ENCODE results near the gene C1orf226.

- TF ChIP-seq ELK1 (IDR thresholded peaks at IDR 0.05; ENCODE audit: low read depth, low read length) (no peak), RFX5 (IDR thresholded peaks at IDR 0.05) (no peak), NR3C1 (IDR thresholded peaks at IDR 0.05) (no peak), REST (IDR thresholded peaks at IDR 0.05) (no peak), CHD4 (IDR thresholded peaks at IDR 0.05; ENCODE audit: borderline replicate concordance) (no peak), PHF8 (IDR thresholded peaks at IDR 0.05; ENCODE audit: borderline replicate concordance, low read depth) (no peak), EP300 (IDR thresholded peaks at IDR 0.05) (no peak), RCOR1 (IDR thresholded peaks at IDR 0.05; ENCODE audit: low read depth, low read length) (no peak), RARB (CRISPR knock-in tag; IDR thresholded peaks at IDR 0.05) (no peak), ZFP36 (IDR thresholded peaks at IDR 0.05; ENCODE audit: borderline replicate concordance, partially characterized antibody) (no peak), MAFK (IDR thresholded peaks at IDR 0.05; ENCODE audit: partially characterized antibody) (no peak)
- TF ChIP-seq, protein P1, sequence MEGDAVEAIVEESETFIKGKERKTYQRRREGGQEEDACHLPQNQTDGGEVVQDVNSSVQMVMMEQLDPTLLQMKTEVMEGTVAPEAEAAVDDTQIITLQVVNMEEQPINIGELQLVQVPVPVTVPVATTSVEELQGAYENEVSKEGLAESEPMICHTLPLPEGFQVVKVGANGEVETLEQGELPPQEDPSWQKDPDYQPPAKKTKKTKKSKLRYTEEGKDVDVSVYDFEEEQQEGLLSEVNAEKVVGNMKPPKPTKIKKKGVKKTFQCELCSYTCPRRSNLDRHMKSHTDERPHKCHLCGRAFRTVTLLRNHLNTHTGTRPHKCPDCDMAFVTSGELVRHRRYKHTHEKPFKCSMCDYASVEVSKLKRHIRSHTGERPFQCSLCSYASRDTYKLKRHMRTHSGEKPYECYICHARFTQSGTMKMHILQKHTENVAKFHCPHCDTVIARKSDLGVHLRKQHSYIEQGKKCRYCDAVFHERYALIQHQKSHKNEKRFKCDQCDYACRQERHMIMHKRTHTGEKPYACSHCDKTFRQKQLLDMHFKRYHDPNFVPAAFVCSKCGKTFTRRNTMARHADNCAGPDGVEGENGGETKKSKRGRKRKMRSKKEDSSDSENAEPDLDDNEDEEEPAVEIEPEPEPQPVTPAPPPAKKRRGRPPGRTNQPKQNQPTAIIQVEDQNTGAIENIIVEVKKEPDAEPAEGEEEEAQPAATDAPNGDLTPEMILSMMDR (IDR thresholded peaks at IDR 0.05): no peak
- TF ChIP-seq, protein P2, sequence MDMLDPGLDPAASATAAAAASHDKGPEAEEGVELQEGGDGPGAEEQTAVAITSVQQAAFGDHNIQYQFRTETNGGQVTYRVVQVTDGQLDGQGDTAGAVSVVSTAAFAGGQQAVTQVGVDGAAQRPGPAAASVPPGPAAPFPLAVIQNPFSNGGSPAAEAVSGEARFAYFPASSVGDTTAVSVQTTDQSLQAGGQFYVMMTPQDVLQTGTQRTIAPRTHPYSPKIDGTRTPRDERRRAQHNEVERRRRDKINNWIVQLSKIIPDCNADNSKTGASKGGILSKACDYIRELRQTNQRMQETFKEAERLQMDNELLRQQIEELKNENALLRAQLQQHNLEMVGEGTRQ (IDR thresholded peaks at IDR 0.05): no peak
These were observed 14.5 kb upstream of the C1orf226 start for GRCh38 chr1:162367073-162367472.
